Hepatocyte (in vitro differentiated cells): ENCODE measurements around the gene OBSCN. TPM values are rescaled to one million over a fixed set of nuclear protein-coding genes. Genes with fewer than 3 reads are reported as not detected.

Experiments
- DNase-seq: peaks from one replicate; pipeline ENCODE4 v3.0.0-alpha.2; 2016; ENCODE audit warnings: low spot score
- H2AFZ ChIP-seq: fragments of 200-600 bp; sonication (generic); 2 replicates; pipeline ENCODE4 v1.6.0; 2016; ENCODE audit warnings: antibody characterized with exemption, mild to moderate bottlenecking
- H3K27ac ChIP-seq: fragments of 200-600 bp; sonication (generic); 2 replicates; pipeline ENCODE4 v1.5.1; 2016; ENCODE audit warnings: mild to moderate bottlenecking
- H3K27me3 ChIP-seq: fragments of 200-600 bp; sonication (generic); 2 replicates; pipeline ENCODE4 v1.6.1; 2016
- H3K36me3 ChIP-seq: fragments of 200-600 bp; sonication (generic); replicated peaks from 2 replicates; pipeline ENCODE4 v1.5.1; 2016; ENCODE audit warnings: low read depth; ENCODE audit not compliant: insufficient read depth
- H3K4me1 ChIP-seq: fragments of 200-600 bp; sonication (generic); 2 replicates; pipeline ENCODE4 v1.5.1; 2016; ENCODE audit warnings: mild to moderate bottlenecking, moderate library complexity; ENCODE audit not compliant: insufficient read depth
- H3K4me2 ChIP-seq: fragments of 200-600 bp; sonication (generic); 2 replicates; pipeline ENCODE4 v1.6.0; 2016
- H3K4me3 ChIP-seq: fragments of 200-600 bp; sonication (generic); 2 replicates; pipeline ENCODE4 v1.5.1; 2016; ENCODE audit warnings: mild to moderate bottlenecking
- H3K79me2 ChIP-seq: fragments of 200-600 bp; sonication (generic); 2 replicates; pipeline ENCODE4 v1.6.0; 2017; ENCODE audit warnings: mild to moderate bottlenecking
- H3K9me2 ChIP-seq: fragments of 200-600 bp; sonication (generic); replicated peaks from 2 replicates; pipeline ENCODE4 v1.6.0; 2017; ENCODE audit warnings: mild to moderate bottlenecking; ENCODE audit not compliant: insufficient read depth
- H3K9me3 ChIP-seq: fragments of 200-600 bp; sonication (generic); 2 replicates; pipeline ENCODE4 v1.5.1; 2016; ENCODE audit warnings: low read depth, mild to moderate bottlenecking
- H4K20me1 ChIP-seq: fragments of 200-600 bp; sonication (generic); 2 replicates; pipeline ENCODE4 v1.6.0; 2016; ENCODE audit warnings: mild to moderate bottlenecking; ENCODE audit not compliant: insufficient read depth, poor library complexity, severe bottlenecking
- CTCF ChIP-seq: fragments of 200-600 bp; sonication (generic); IDR thresholded peaks from 2 replicates; pipeline ENCODE4 v1.5.1; 2016; ENCODE audit warnings: antibody characterized with exemption, mild to moderate bottlenecking; ENCODE audit not compliant: poor library complexity
- EZH2 ChIP-seq: fragments of 200-600 bp; sonication (generic); IDR thresholded peaks from 2 replicates; pipeline ENCODE4 v1.6.1; 2016; ENCODE audit warnings: antibody characterized with exemption, mild to moderate bottlenecking, borderline replicate concordance
- EZH2phosphoT487 ChIP-seq: fragments of 200-600 bp; sonication (generic); IDR thresholded peaks from one replicate; pipeline ENCODE4 v1.6.1; 2018; ENCODE audit warnings: antibody characterized with exemption, mild to moderate bottlenecking, low read depth, moderate library complexity; ENCODE audit not compliant: unreplicated experiment, severe bottlenecking
- WGBS: methylation state at CpG from one replicate; pipeline ENCODE4 v1.1.6; 2016; ENCODE audit warnings: low lambda C conversion rate; ENCODE audit errors: missing lambda C conversion rate; 5-methylcytosine and 5-hydroxymethylcytosine counted together
- polyA plus RNA-seq: library from polyadenylated mRNA; unstranded; fragments of >200 nt; fragmentation: Nextera tagmentation; extraction: Ambion mirVana; gene quantifications from 2 replicates; pipeline ENCODE4 v1.2.1, GENCODE V29; 2016
- total RNA-seq: library from RNA; depleted of rRNA; stranded (reverse); fragments of >200 nt; gene quantifications from 2 replicates; pipeline ENCODE4 v1.2.3, GENCODE V29; 2014

Gene OBSCN
- total and polyA plus RNA-seq, 2 experiments from 2014 or later, result 15.0 to 22.4 TPM

GRCh38 chr1:228359613-228360532 lies 152.0 kb downstream of the OBSCN start:
- WGBS, result 95% methylated on average over 42 of the region's 45 CpGs
- H3K79me2 ChIP-seq, result no peaks in the 10 kb centered on the region
- H3K27me3 ChIP-seq, result no peaks in the 10 kb centered on the region
- H3K36me3 ChIP-seq, result no peaks in the 10 kb centered on the region
- no peak overlapping the region for H3K4me2 ChIP-seq
- no peak overlapping the region for H3K27ac ChIP-seq
- no peak overlapping the region for H2AFZ ChIP-seq
- no peaks in the 10 kb centered on the region for H4K20me1 ChIP-seq
- no peaks in the 10 kb centered on the region for H3K9me2 ChIP-seq
- H3K4me3 ChIP-seq, result no peak overlapping the region
- no peak for DNase-seq
- no peak for TF ChIP-seq CTCF
- no peak for TF ChIP-seq EZH2phosphoT487
- TF ChIP-seq EZH2, result no peak
- H3K9me3 ChIP-seq, result no peaks in the 10 kb centered on the region
- H3K4me1 ChIP-seq, result no peaks in the 10 kb centered on the region

GRCh38 chr1:228360533-228361313 lies 152.9 kb downstream of the OBSCN start:
- H2AFZ ChIP-seq, result no peak overlapping the region
- no peak for DNase-seq
- H3K79me2 ChIP-seq, result no peaks in the 10 kb centered on the region
- H3K4me2 ChIP-seq, result no peak overlapping the region
- H3K9me3 ChIP-seq, result no peaks in the 10 kb centered on the region
- TF ChIP-seq EZH2phosphoT487 (no peak), CTCF (no peak), EZH2 (no peak)
- H3K27ac ChIP-seq, result no peak overlapping the region
- no peaks in the 10 kb centered on the region for H3K36me3 ChIP-seq
- WGBS, result 95% methylated on average over 19 of the region's 19 CpGs
- H3K9me2 ChIP-seq, result no peaks in the 10 kb centered on the region
- no peaks in the 10 kb centered on the region for H4K20me1 ChIP-seq
- H3K27me3 ChIP-seq, result no peaks in the 10 kb centered on the region
- H3K4me3 ChIP-seq, result no peak overlapping the region
- H3K4me1 ChIP-seq, result no peaks in the 10 kb centered on the region

GRCh38 chr1:228361314-228362140 lies 153.7 kb downstream of the OBSCN start:
- H3K9me2 ChIP-seq, result no peaks in the 10 kb centered on the region
- no peaks in the 10 kb centered on the region for H3K27me3 ChIP-seq
- no peaks in the 10 kb centered on the region for H3K79me2 ChIP-seq
- TF ChIP-seq EZH2, result no peak
- TF ChIP-seq EZH2phosphoT487, result no peak
- TF ChIP-seq CTCF, result no peak
- no peak overlapping the region for H3K4me2 ChIP-seq
- no peak for DNase-seq
- 88% methylated on average over 26 of the region's 26 CpGs for WGBS
- no peaks in the 10 kb centered on the region for H3K4me1 ChIP-seq
- H2AFZ ChIP-seq, result no peak overlapping the region
- no peak overlapping the region for H3K4me3 ChIP-seq
- no peaks in the 10 kb centered on the region for H4K20me1 ChIP-seq
- H3K27ac ChIP-seq, result no peak overlapping the region
- no peaks in the 10 kb centered on the region for H3K36me3 ChIP-seq
- H3K9me3 ChIP-seq, result no peaks in the 10 kb centered on the region
